Activated naive CD4-positive, alpha-beta T cell treated with anti-CD3 and anti-CD28 coated beads for 36 hours (primary cell): Measurements from ENCODE around the gene NOS3. TPM values are rescaled to one million over a fixed set of nuclear protein-coding genes. Genes with fewer than 3 reads are reported as not detected.

Experiments used
- CTCF ChIA-PET: fragments of 350-600 bp; sonication (Branson Sonifier 250); formaldehyde crosslinking; loops from one replicate; lab custom pipeline; 2021; ENCODE audit warnings: antibody characterized with exemption; lab: Charles Lee
- DNase-seq: peaks from one replicate; pipeline ENCODE4 v3.0.0-alpha.2; 2020
- H3K27ac Mint-ChIP-seq: one replicate; pipeline ENCODE4 v1.8.0; 2021; ENCODE audit warnings: mild to moderate bottlenecking, mixed read lengths
- H3K27me3 Mint-ChIP-seq: one replicate; pipeline ENCODE4 v1.8.0; 2021; ENCODE audit warnings: low read depth, mixed read lengths
- H3K36me3 Mint-ChIP-seq: one replicate; pipeline ENCODE4 v1.8.0; 2021; ENCODE audit warnings: low read depth, mixed read lengths
- H3K4me1 Mint-ChIP-seq: one replicate; pipeline ENCODE4 v1.8.0; 2021; ENCODE audit warnings: low read depth, mixed read lengths
- H3K4me3 Mint-ChIP-seq: one replicate; pipeline ENCODE4 v1.8.0; 2021; ENCODE audit warnings: mild to moderate bottlenecking, moderate library complexity, mixed read lengths
- H3K9me3 Mint-ChIP-seq: one replicate; pipeline ENCODE4 v1.8.0; 2021; ENCODE audit warnings: mixed read lengths
- intact Hi-C: fragments of 100-400 bp; cut with micrococcal nuclease; formaldehyde crosslinking; loops from one replicate; pipeline ENCODE4 v1.15.1; 2023
- total RNA-seq, 2 experiments: library from RNA; stranded (reverse); gene quantifications; one replicate each; pipeline ENCODE4 v1.2.3, GENCODE V29; 2021

Gene NOS3
- total RNA-seq, 2 experiments from 2014 or later: 7.1 to 9.2 TPM

- H3K4me1 Mint-ChIP-seq: peaks cover 14% of the 10 kb centered on the region
- no peaks in the 10 kb centered on the region for H3K36me3 Mint-ChIP-seq
- no peaks in the 10 kb centered on the region for H3K9me3 Mint-ChIP-seq
- H3K27ac Mint-ChIP-seq: no peak overlapping the region
- CTCF ChIA-PET: no interaction called here
- intact Hi-C loops: no loop called here
- DNase-seq: no peak
- peaks cover 25% of the 10 kb centered on the region for H3K27me3 Mint-ChIP-seq
- no peak overlapping the region for H3K4me3 Mint-ChIP-seq
These were observed 35.8 kb upstream of the NOS3 start for GRCh38 chr7:150954986-150955518.

- intact Hi-C loops: no loop called here
- Mint-ChIP-seq H3K4me1 (peaks cover 15% of the 10 kb centered on the region), H3K9me3 (no peaks in the 10 kb centered on the region), H3K4me3 (no peak overlapping the region), H3K27ac (no peak overlapping the region), H3K27me3 (peaks cover 27% of the 10 kb centered on the region), H3K36me3 (no peaks in the 10 kb centered on the region)
- DNase-seq: no peak
- CTCF ChIA-PET: interaction anchor here (1.4 kb wide), 1 partner anchor 58 kb away, joined by 4 read pairs; no protein-coding TSS in a partner anchor
These were observed 35.1 kb upstream of the NOS3 start for GRCh38 chr7:150955519-150956394.

GRCh38 chr7:150956395-150957132, 34.3 kb upstream of the NOS3 start:
- Mint-ChIP-seq H3K27me3 (peaks cover 27% of the 10 kb centered on the region), H3K4me3 (no peak overlapping the region), H3K36me3 (no peaks in the 10 kb centered on the region), H3K9me3 (no peaks in the 10 kb centered on the region), H3K4me1 (peaks cover 15% of the 10 kb centered on the region), H3K27ac (no peak overlapping the region)
- intact Hi-C loops: no loop called here
- CTCF ChIA-PET: interaction anchor here (1.4 kb wide), 1 partner anchor 58 kb away, joined by 4 read pairs; no protein-coding TSS in a partner anchor
- no peak for DNase-seq

GRCh38 chr7:150957133-150958020, 33.4 kb upstream of the NOS3 start:
- Mint-ChIP-seq H3K9me3 (no peaks in the 10 kb centered on the region), H3K27ac (no peak overlapping the region), H3K4me3 (no peak overlapping the region), H3K27me3 (peaks cover 27% of the 10 kb centered on the region), H3K36me3 (no peaks in the 10 kb centered on the region), H3K4me1 (peaks cover 15% of the 10 kb centered on the region)
- CTCF ChIA-PET: interaction anchor here (0.6 to 1.4 kb wide), 2 partner anchors 59 to 215 kb away, joined by 3 to 4 read pairs; no protein-coding TSS in a partner anchor
- intact Hi-C loops: no loop called here
- no peak for DNase-seq

- CTCF ChIA-PET: interaction anchor here (0.6 to 1.1 kb wide), 2 partner anchors 20 to 214 kb away, joined by 3 read pairs; no protein-coding TSS in a partner anchor
- no peak for DNase-seq
- peaks cover 18% of the 10 kb centered on the region for H3K4me1 Mint-ChIP-seq
These were observed 32.7 kb upstream of the NOS3 start for GRCh38 chr7:150958062-150958552.

GRCh38 chr7:150958597-150958996, 32.2 kb upstream of the NOS3 start:
- peaks cover 27% of the 10 kb centered on the region for H3K27me3 Mint-ChIP-seq
- DNase-seq: no peak
- peaks cover 18% of the 10 kb centered on the region for H3K4me1 Mint-ChIP-seq
- CTCF ChIA-PET: interaction anchor here (1.0 to 5.7 kb wide), 3 partner anchors 21 to 61 kb away, joined by 3 to 74 read pairs (median 3); no protein-coding TSS in a partner anchor
- no peaks in the 10 kb centered on the region for H3K36me3 Mint-ChIP-seq
- no peak overlapping the region for H3K4me3 Mint-ChIP-seq
- intact Hi-C loops: no loop called here
- H3K27ac Mint-ChIP-seq: no peak overlapping the region
- H3K9me3 Mint-ChIP-seq: no peaks in the 10 kb centered on the region

More at GRCh38 chr7:150958062-150958552, 32.7 kb upstream of the NOS3 start:
- Mint-ChIP-seq H3K27me3 (peaks cover 27% of the 10 kb centered on the region), H3K27ac (no peak overlapping the region), H3K36me3 (no peaks in the 10 kb centered on the region), H3K9me3 (no peaks in the 10 kb centered on the region), H3K4me3 (no peak overlapping the region)
- intact Hi-C loops: no loop called here

GRCh38 chr7:150959081-150959480, 31.7 kb upstream of the NOS3 start:
- H3K4me1 Mint-ChIP-seq: peaks cover 18% of the 10 kb centered on the region
- intact Hi-C loops: no loop called here
- no peak overlapping the region for H3K27ac Mint-ChIP-seq
- H3K4me3 Mint-ChIP-seq: no peak overlapping the region
- H3K27me3 Mint-ChIP-seq: peaks cover 27% of the 10 kb centered on the region
- DNase-seq: no peak
- H3K36me3 Mint-ChIP-seq: no peaks in the 10 kb centered on the region
- H3K9me3 Mint-ChIP-seq: no peaks in the 10 kb centered on the region
- CTCF ChIA-PET: interaction anchor here (0.9 to 5.7 kb wide), 7 partner anchors 21 to 61 kb away, joined by 3 to 74 read pairs (median 4); no protein-coding TSS in a partner anchor

GRCh38 chr7:150959739-150960734, 30.8 kb upstream of the NOS3 start:
- Mint-ChIP-seq H3K4me1 (peaks cover 18% of the 10 kb centered on the region), H3K4me3 (peak overlapping the region; percentile 40), H3K27ac (no peak overlapping the region), H3K27me3 (peaks cover 27% of the 10 kb centered on the region), H3K9me3 (no peaks in the 10 kb centered on the region), H3K36me3 (no peaks in the 10 kb centered on the region)
- intact Hi-C loops: no loop called here
- DNase-seq: peak; percentile 58
- CTCF ChIA-PET: interaction anchor here (0.6 to 5.7 kb wide), 13 partner anchors 10 to 138 kb away, joined by 3 to 74 read pairs (median 4); partner anchors contain the start of gene NOS3

GRCh38 chr7:150961510-150962289, 29.1 kb upstream of the NOS3 start:
- Mint-ChIP-seq H3K4me3 (no peak overlapping the region), H3K36me3 (no peaks in the 10 kb centered on the region), H3K4me1 (peaks cover 18% of the 10 kb centered on the region), H3K27ac (no peak overlapping the region), H3K27me3 (peaks cover 22% of the 10 kb centered on the region), H3K9me3 (no peaks in the 10 kb centered on the region)
- CTCF ChIA-PET: interaction anchor here (0.6 to 5.7 kb wide), 17 partner anchors 12 to 313 kb away, joined by 3 to 74 read pairs (median 4); partner anchors contain the start of gene NOS3
- DNase-seq: no peak
- intact Hi-C loops: loop anchor here (2.0 kb wide), 2 partner anchors 55 to 63 kb away; no protein-coding TSS in a partner anchor

- Mint-ChIP-seq H3K4me1 (peaks cover 17% of the 10 kb centered on the region), H3K4me3 (no peak overlapping the region), H3K27me3 (peaks cover 19% of the 10 kb centered on the region), H3K9me3 (no peaks in the 10 kb centered on the region), H3K27ac (no peak overlapping the region), H3K36me3 (no peaks in the 10 kb centered on the region)
- CTCF ChIA-PET: interaction anchor here (0.6 to 5.7 kb wide), 25 partner anchors 12 to 661 kb away, joined by 3 to 74 read pairs (median 5); partner anchors contain the start of gene NOS3
- DNase-seq: no peak
- intact Hi-C loops: loop anchor here (2.0 kb wide), 2 partner anchors 55 to 63 kb away; no protein-coding TSS in a partner anchor
These were observed 28.6 kb upstream of the NOS3 start for GRCh38 chr7:150962290-150962552.
